DOHH2 (cell line): ENCODE data around the gene TMEM219.
"Not testable (repeated sequence)": the region's sequence is repeated elsewhere in the genome, so short reads cannot be mapped to it uniquely, and the experiment has no call there.

Experiments used
- H3F3A ChIP-seq: fragments of 200-600 bp; sonication (generic), shearing (Covaris generic); 2 replicates; pipeline ENCODE4 v1.6.0; 2016; ENCODE audit warnings: antibody characterized with exemption, mild to moderate bottlenecking; ENCODE audit not compliant: control insufficient read depth, insufficient read depth
- H3K27ac ChIP-seq: fragments of 200-600 bp; sonication (generic); 2 replicates; pipeline ENCODE4 v1.5.1; 2014; ENCODE audit warnings: low read depth, mild to moderate bottlenecking, low read length, moderate library complexity
- H3K27me3 ChIP-seq: fragments of 200-600 bp; sonication (generic); 2 replicates; pipeline ENCODE4 v1.6.1; 2014; ENCODE audit warnings: mild to moderate bottlenecking, low read length, mixed read lengths; ENCODE audit not compliant: control insufficient read depth
- H3K36me3 ChIP-seq: fragments of 200-600 bp; sonication (generic); 2 replicates; pipeline ENCODE4 v1.6.1; 2014; ENCODE audit warnings: mild to moderate bottlenecking, low read length, moderate library complexity, mixed read lengths; ENCODE audit not compliant: control insufficient read depth
- H3K4me1 ChIP-seq: fragments of 200-600 bp; sonication (generic); 2 replicates; pipeline ENCODE4 v1.6.1; 2014; ENCODE audit warnings: mild to moderate bottlenecking, low read length, mixed read lengths; ENCODE audit not compliant: control insufficient read depth
- H3K4me2 ChIP-seq: fragments of 200-600 bp; sonication (generic); 2 replicates; pipeline ENCODE4 v1.6.0; 2014; ENCODE audit warnings: mild to moderate bottlenecking, low read length, moderate library complexity
- H3K4me3 ChIP-seq: fragments of 200-600 bp; sonication (generic); 2 replicates; pipeline ENCODE4 v1.5.1; 2014; ENCODE audit warnings: mild to moderate bottlenecking, low read length, mixed read lengths
- H3K79me2 ChIP-seq: fragments of 200-600 bp; sonication (generic); 2 replicates; pipeline ENCODE4 v1.6.1; 2014; ENCODE audit warnings: mild to moderate bottlenecking, low read length, mixed read lengths; ENCODE audit not compliant: control insufficient read depth
- H3K9me2 ChIP-seq: fragments of 200-600 bp; sonication (generic); replicated peaks from 2 replicates; pipeline ENCODE4 v1.6.1; 2014; ENCODE audit warnings: mild to moderate bottlenecking, low read length, mixed read lengths; ENCODE audit not compliant: control insufficient read depth
- H3K9me3 ChIP-seq: fragments of 200-600 bp; sonication (generic); 2 replicates; pipeline ENCODE4 v1.6.1; 2014; ENCODE audit warnings: antibody characterized with exemption, low read length, mixed read lengths; ENCODE audit not compliant: control insufficient read depth, insufficient read depth
- H4K20me1 ChIP-seq: fragments of 200-600 bp; sonication (generic); 2 replicates; pipeline ENCODE4 v1.6.0; 2014; ENCODE audit warnings: low read depth, mild to moderate bottlenecking, antibody characterized with exemption, low read length, moderate library complexity; ENCODE audit not compliant: control insufficient read depth, insufficient read depth
- CTCF ChIP-seq: fragments of 200-600 bp; sonication (generic); IDR thresholded peaks from one replicate; pipeline ENCODE4 v1.5.1; 2014; ENCODE audit warnings: antibody characterized with exemption, mild to moderate bottlenecking, low read depth, low read length; ENCODE audit not compliant: poor library complexity, severe bottlenecking
- EZH2phosphoT487 ChIP-seq: fragments of 200-600 bp; sonication (generic); IDR thresholded peaks from 2 replicates; pipeline ENCODE4 v1.6.1; 2017; ENCODE audit warnings: borderline replicate concordance, mild to moderate bottlenecking, antibody characterized with exemption, low read length, moderate library complexity, mixed read lengths

The TMEM219 gene

GRCh38 chr16:30009990-30010843 lies 48.3 kb downstream of the TMEM219 start:
- H3K36me3 ChIP-seq: peaks cover 8% of the 10 kb centered on the region
- no peak overlapping the region for H3K27ac ChIP-seq
- H3K4me2 ChIP-seq: peak overlapping the region; percentile 76
- no peaks in the 10 kb centered on the region for H3F3A ChIP-seq
- peaks cover 31% of the 10 kb centered on the region for H3K27me3 ChIP-seq
- no peaks in the 10 kb centered on the region for H3K9me2 ChIP-seq
- no peaks in the 10 kb centered on the region for H3K79me2 ChIP-seq
- H3K9me3 ChIP-seq: no peaks in the 10 kb centered on the region
- H3K4me3 ChIP-seq: peak overlapping the region; percentile 71
- peaks cover 26% of the 10 kb centered on the region for H3K4me1 ChIP-seq
- TF ChIP-seq CTCF: no peak
- no peak for TF ChIP-seq EZH2phosphoT487
- H4K20me1 ChIP-seq: no peaks in the 10 kb centered on the region

GRCh38 chr16:30010844-30011713 lies 49.2 kb downstream of the TMEM219 start, which contains the start of gene DOC2A:
TSS of gene DOC2A (minus strand) at chr16:30011027. CDS start at chr16:30010222, 805 bp downstream.
- no peak within 1 kb of the TSS for H3K27ac ChIP-seq
- no peaks in the 10 kb centered on the region for H3K9me2 ChIP-seq
- TF ChIP-seq EZH2phosphoT487 (0 out of 2 replicates have a peak, but pooled peaks have one; percentile 25), CTCF (no peak)
- no peaks in the 10 kb centered on the region for H3F3A ChIP-seq
- no peaks in the 10 kb centered on the region for H3K9me3 ChIP-seq
- H3K4me1 ChIP-seq: peaks cover 26% of the 10 kb centered on the region
- H4K20me1 ChIP-seq: no peaks in the 10 kb centered on the region
- H3K4me3 ChIP-seq: peak within 1 kb of the TSS; percentile 71
- peak within 1 kb of the TSS; percentile 76 for H3K4me2 ChIP-seq
- peaks cover under 1% of the 10 kb centered on the region for H3K36me3 ChIP-seq
- peaks cover 31% of the 10 kb centered on the region for H3K27me3 ChIP-seq
- H3K79me2 ChIP-seq: no peaks in the 10 kb centered on the region

- Histone ChIP-seq H3K27ac (no peak overlapping the region), H3F3A (no peaks in the 10 kb centered on the region), H3K79me2 (no peaks in the 10 kb centered on the region), H3K4me1 (peaks cover 26% of the 10 kb centered on the region), H3K27me3 (peaks cover 31% of the 10 kb centered on the region), H4K20me1 (no peaks in the 10 kb centered on the region), H3K9me2 (no peaks in the 10 kb centered on the region), H3K9me3 (no peaks in the 10 kb centered on the region), H3K4me3 (peak overlapping the region; percentile 71), H3K36me3 (no peaks in the 10 kb centered on the region), H3K4me2 (peak overlapping the region; percentile 76)
- TF ChIP-seq EZH2phosphoT487 (no peak), CTCF (no peak)
Measured at GRCh38 chr16:30011714-30012504, 50.0 kb downstream of the TMEM219 start.

- Histone ChIP-seq H3K27me3 (peaks cover 31% of the 10 kb centered on the region), H3K4me1 (peaks cover 26% of the 10 kb centered on the region)
- H3K4me3 ChIP-seq, H3K9me3 ChIP-seq, H3F3A ChIP-seq, H3K9me2 ChIP-seq, H3K79me2 ChIP-seq, H4K20me1 ChIP-seq, H3K36me3 ChIP-seq, H3K4me2 ChIP-seq, H3K27ac ChIP-seq: not testable (repeated sequence)
Measured at GRCh38 chr16:30012598-30012997, 50.7 kb downstream of the TMEM219 start.

- not testable (repeated sequence) for H4K20me1 ChIP-seq, H3K9me3 ChIP-seq, H3K4me3 ChIP-seq, H3K79me2 ChIP-seq, H3K27ac ChIP-seq, H3K4me2 ChIP-seq, H3K36me3 ChIP-seq, H3F3A ChIP-seq, H3K9me2 ChIP-seq
- H3K27me3 ChIP-seq: peaks cover 20% of the 10 kb centered on the region
- H3K4me1 ChIP-seq: peaks cover 22% of the 10 kb centered on the region
Measured at GRCh38 chr16:30015450-30015849, 53.6 kb downstream of the TMEM219 start.
